Loucy (cell line): ENCODE results near the gene AMOTL1.

ENCODE experiments used
- H2AFZ ChIP-seq: fragments of 200-600 bp; sonication (generic); 2 replicates; pipeline ENCODE4 v1.6.0; 2016; ENCODE audit warnings: antibody characterized with exemption, mild to moderate bottlenecking, low read length, moderate library complexity
- H3F3A ChIP-seq: fragments of 200-600 bp; 2 replicates; pipeline ENCODE4 v1.6.0; 2016; ENCODE audit warnings: antibody characterized with exemption, low read depth, mild to moderate bottlenecking
- H3K27me3 ChIP-seq: fragments of 200-600 bp; sonication (generic); 2 replicates; pipeline ENCODE4 v1.6.1; 2014; ENCODE audit warnings: low read length, mild to moderate bottlenecking; ENCODE audit not compliant: insufficient read depth, poor library complexity, severe bottlenecking
- H3K36me3 ChIP-seq: fragments of 200-600 bp; sonication (generic); 2 replicates; pipeline ENCODE4 v1.6.1; 2016; ENCODE audit warnings: low read length; ENCODE audit not compliant: insufficient read depth
- H3K4me1 ChIP-seq: fragments of 200-600 bp; sonication (generic); 2 replicates; pipeline ENCODE4 v1.5.1; 2014; ENCODE audit warnings: low read length, mild to moderate bottlenecking; ENCODE audit not compliant: insufficient read depth, poor library complexity, severe bottlenecking
- H3K4me2 ChIP-seq: fragments of 200-600 bp; sonication (generic); 2 replicates; pipeline ENCODE4 v1.6.0; 2014; ENCODE audit warnings: antibody characterized with exemption, low read length, low read depth, mild to moderate bottlenecking; ENCODE audit not compliant: poor library complexity, severe bottlenecking
- H3K4me3 ChIP-seq: fragments of 200-600 bp; sonication (generic); 2 replicates; pipeline ENCODE4 v1.5.1; 2014; ENCODE audit warnings: low read length, mild to moderate bottlenecking, mixed read lengths; ENCODE audit not compliant: poor library complexity, severe bottlenecking
- H3K79me2 ChIP-seq: fragments of 200-600 bp; sonication (generic); 2 replicates; pipeline ENCODE4 v1.6.1; 2014; ENCODE audit warnings: low read length; ENCODE audit not compliant: insufficient read depth
- H3K9ac ChIP-seq: fragments of 200-600 bp; sonication (generic); 2 replicates; pipeline ENCODE4 v1.6.0; 2014; ENCODE audit warnings: mild to moderate bottlenecking, low read depth, low read length, moderate library complexity; ENCODE audit not compliant: poor library complexity, severe bottlenecking
- H3K9me2 ChIP-seq: fragments of 200-600 bp; sonication (generic); replicated peaks from 2 replicates; pipeline ENCODE4 v1.6.1; 2016; ENCODE audit warnings: low read depth, low read length, mixed read lengths
- H3K9me3 ChIP-seq: fragments of 200-600 bp; sonication (generic); 2 replicates; pipeline ENCODE4 v1.6.1; 2014; ENCODE audit warnings: mild to moderate bottlenecking, antibody characterized with exemption, low read length, low read depth; ENCODE audit not compliant: insufficient read depth
- H4K20me1 ChIP-seq: fragments of 200-600 bp; sonication (generic); 2 replicates; pipeline ENCODE4 v1.6.0; 2014; ENCODE audit warnings: antibody characterized with exemption, low read length, mild to moderate bottlenecking; ENCODE audit not compliant: insufficient read depth, poor library complexity, severe bottlenecking
- EZH2phosphoT487 ChIP-seq: fragments of 200-600 bp; IDR thresholded peaks from 2 replicates; pipeline ENCODE4 v1.6.1; 2018; ENCODE audit warnings: antibody characterized with exemption, mild to moderate bottlenecking, moderate library complexity, borderline replicate concordance
- TF ChIP-seq, protein P1 (sequence below): fragments of 200-600 bp; sonication (generic); conservative IDR thresholded peaks from 2 replicates; pipeline ENCODE4 v1.5.1; 2014; ENCODE audit warnings: mild to moderate bottlenecking, antibody characterized with exemption, low read length

Gene AMOTL1

DNA sequence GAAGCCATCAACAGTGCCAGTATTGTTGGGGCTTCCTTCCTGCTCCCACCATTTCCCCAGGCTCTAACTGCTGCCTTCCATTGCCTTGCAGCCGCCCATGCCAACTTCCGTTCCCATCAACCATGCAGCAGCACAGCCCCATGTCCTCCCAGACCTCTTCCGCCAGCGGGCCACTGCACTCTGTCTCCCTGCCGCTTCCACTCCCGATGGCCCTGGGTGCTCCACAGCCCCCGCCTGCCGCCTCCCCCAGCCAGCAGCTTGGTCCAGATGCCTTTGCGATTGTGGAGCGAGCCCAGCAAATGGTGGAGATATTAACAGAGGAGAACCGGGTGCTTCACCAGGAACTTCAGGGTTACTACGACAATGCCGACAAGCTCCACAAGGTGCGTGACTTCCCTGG is 53.3 kb downstream of the AMOTL1 start:
- H3K36me3 ChIP-seq, result peaks cover 68% of the 10 kb centered on the region
- no peaks in the 10 kb centered on the region for H3K27me3 ChIP-seq
- H2AFZ ChIP-seq, result no peak overlapping the region
- no peaks in the 10 kb centered on the region for H3K9me2 ChIP-seq
- peaks cover 3% of the 10 kb centered on the region; the same call in 1 of the 2 replicates for H3K9me3 ChIP-seq
- H3K4me1 ChIP-seq, result no peaks in the 10 kb centered on the region
- no peak overlapping the region for H3K4me2 ChIP-seq
- TF ChIP-seq, protein P1, sequence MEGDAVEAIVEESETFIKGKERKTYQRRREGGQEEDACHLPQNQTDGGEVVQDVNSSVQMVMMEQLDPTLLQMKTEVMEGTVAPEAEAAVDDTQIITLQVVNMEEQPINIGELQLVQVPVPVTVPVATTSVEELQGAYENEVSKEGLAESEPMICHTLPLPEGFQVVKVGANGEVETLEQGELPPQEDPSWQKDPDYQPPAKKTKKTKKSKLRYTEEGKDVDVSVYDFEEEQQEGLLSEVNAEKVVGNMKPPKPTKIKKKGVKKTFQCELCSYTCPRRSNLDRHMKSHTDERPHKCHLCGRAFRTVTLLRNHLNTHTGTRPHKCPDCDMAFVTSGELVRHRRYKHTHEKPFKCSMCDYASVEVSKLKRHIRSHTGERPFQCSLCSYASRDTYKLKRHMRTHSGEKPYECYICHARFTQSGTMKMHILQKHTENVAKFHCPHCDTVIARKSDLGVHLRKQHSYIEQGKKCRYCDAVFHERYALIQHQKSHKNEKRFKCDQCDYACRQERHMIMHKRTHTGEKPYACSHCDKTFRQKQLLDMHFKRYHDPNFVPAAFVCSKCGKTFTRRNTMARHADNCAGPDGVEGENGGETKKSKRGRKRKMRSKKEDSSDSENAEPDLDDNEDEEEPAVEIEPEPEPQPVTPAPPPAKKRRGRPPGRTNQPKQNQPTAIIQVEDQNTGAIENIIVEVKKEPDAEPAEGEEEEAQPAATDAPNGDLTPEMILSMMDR, result no peak
- no peak for TF ChIP-seq EZH2phosphoT487
- H4K20me1 ChIP-seq, result no peaks in the 10 kb centered on the region
- H3K4me3 ChIP-seq, result no peak overlapping the region
- H3K9ac ChIP-seq, result no peak overlapping the region
- H3F3A ChIP-seq, result no peaks in the 10 kb centered on the region
- H3K79me2 ChIP-seq, result no peaks in the 10 kb centered on the region; the same call in 1 of the 2 replicates

DNA sequence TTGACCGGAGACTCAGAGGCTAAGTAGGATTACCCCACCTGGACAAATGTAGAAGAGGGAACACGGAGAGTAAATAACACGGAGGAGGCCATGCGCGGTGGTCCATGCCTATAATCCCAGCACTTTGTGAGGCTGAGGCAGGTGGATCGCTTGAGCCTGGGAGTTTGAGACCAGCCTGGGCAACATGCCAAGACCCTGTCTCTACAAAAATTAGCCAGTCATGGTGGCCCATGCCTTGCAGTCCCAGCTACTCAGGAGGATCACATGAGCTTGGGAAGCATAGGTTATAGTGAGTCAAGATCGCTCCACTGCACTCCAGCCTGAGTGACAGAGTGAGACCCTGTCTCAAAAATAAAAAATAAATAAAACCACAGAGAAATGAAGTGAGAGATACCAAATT is 53.9 kb downstream of the AMOTL1 start:
- Histone ChIP-seq H3K4me1 (no peaks in the 10 kb centered on the region), H3K27me3 (no peaks in the 10 kb centered on the region), H3K4me2 (no peak overlapping the region), H3K79me2 (no peaks in the 10 kb centered on the region; the same call in 1 of the 2 replicates), H2AFZ (no peak overlapping the region), H3K36me3 (peaks cover 70% of the 10 kb centered on the region), H3K9me3 (no peaks in the 10 kb centered on the region), H3F3A (no peaks in the 10 kb centered on the region), H3K9me2 (no peaks in the 10 kb centered on the region), H3K9ac (no peak overlapping the region), H4K20me1 (no peaks in the 10 kb centered on the region), H3K4me3 (no peak overlapping the region)
- TF ChIP-seq EZH2phosphoT487, result no peak
- TF ChIP-seq, protein P1, result no peak

DNA sequence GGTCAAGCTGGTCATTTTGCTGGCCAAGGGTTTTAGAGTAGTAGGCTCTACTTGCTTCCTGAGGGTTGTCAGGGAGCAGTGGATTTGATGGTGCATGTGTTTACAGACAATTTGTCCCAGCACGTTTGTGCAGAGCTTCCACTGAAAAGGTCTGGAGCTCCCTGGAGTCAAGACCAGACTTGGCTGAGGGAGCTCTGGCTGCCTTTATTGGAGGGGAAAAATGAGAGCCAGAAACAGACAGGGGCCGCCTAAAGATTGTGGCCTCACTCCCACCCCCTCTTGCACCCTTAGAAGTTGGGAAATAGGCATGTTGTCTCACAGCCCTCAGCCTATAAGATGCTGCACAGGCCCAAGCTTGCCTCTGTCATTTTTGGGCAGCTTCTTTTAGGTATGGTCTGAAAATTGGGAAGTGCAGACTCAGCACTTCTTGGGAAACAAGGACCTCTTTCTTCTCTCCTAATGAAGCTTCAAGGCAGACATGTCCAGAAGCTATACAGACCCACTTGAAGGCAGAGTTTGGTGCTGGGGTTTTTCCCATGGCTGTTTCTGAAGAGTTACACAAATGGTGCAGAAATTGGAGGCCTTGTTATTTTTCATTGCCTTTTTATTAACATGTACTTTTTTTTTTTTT is 55.1 kb downstream of the AMOTL1 start:
- Histone ChIP-seq H3K9me3 (no peaks in the 10 kb centered on the region), H3K4me1 (no peaks in the 10 kb centered on the region), H4K20me1 (no peaks in the 10 kb centered on the region), H3F3A (no peaks in the 10 kb centered on the region), H3K4me2 (no peak overlapping the region), H3K27me3 (no peaks in the 10 kb centered on the region), H3K9ac (no peak overlapping the region), H2AFZ (no peak overlapping the region), H3K9me2 (no peaks in the 10 kb centered on the region), H3K4me3 (no peak overlapping the region), H3K79me2 (no peaks in the 10 kb centered on the region; the same call in 1 of the 2 replicates), H3K36me3 (peaks cover 71% of the 10 kb centered on the region)
- no peak for TF ChIP-seq EZH2phosphoT487
- TF ChIP-seq, protein P1, result no peak
